H1 (cell line): Measurements from ENCODE around the gene MMP25. TPM values are rescaled to one million over a fixed set of nuclear protein-coding genes. Genes with fewer than 3 reads are reported as not detected.

ENCODE experiments used
- BACH1 ChIP-seq: IDR thresholded peaks from 2 replicates; pipeline ENCODE4 v1.6.1; 2012; ENCODE audit warnings: low read length, improper control_type of control experiment
- CEBPB ChIP-seq: IDR thresholded peaks from 2 replicates; pipeline ENCODE4 v1.6.1; 2012; ENCODE audit warnings: low read depth, low read length
- CTCF ChIP-seq, 3 experiments: IDR thresholded peaks; 1 replicate in 2 of 3; 2 replicates in 1 of 3; pipeline versions ENCODE4 v1.5.1 to v1.6.1; 2011; ENCODE audit warnings: low read length in 3 of 3, mild to moderate bottlenecking in 3 of 3, inconsistent platforms in 2 of 3, low read depth in 1 of 3, moderate library complexity in 1 of 3; ENCODE audit not compliant: insufficient read depth in 1 of 3; ENCODE audit errors: control extremely low read depth in 1 of 3
- EP300 ChIP-seq, 2 experiments: IDR thresholded peaks; 1 replicate in 1 of 2; 2 replicates in 1 of 2; pipeline ENCODE4 v1.6.1; 2011 to 2012; ENCODE audit warnings: low read depth in 2 of 2, low read length in 2 of 2, mild to moderate bottlenecking in 2 of 2, borderline replicate concordance in 1 of 2, inconsistent platforms in 1 of 2, moderate library complexity in 1 of 2
- SUZ12 ChIP-seq: fragments of 200-600 bp; sonication (generic); IDR thresholded peaks from 2 replicates; pipeline ENCODE4 v1.6.1; 2012; ENCODE audit warnings: mild to moderate bottlenecking, inconsistent platforms, low read length, moderate library complexity, mixed read lengths
- polyA plus RNA-seq, 7 experiments: library from polyadenylated mRNA; depleted of rRNA in 3 of 7; stranded (reverse) in 5 of 7; unstranded in 2 of 7; fragments of >200 nt in 5 of 7; fragments of 200-250 nt in 2 of 7; gene quantifications; 1 replicate in 5 of 7; 2 replicates in 1 of 7; 4 replicates in 1 of 7; pipeline versions ENCODE4 v1.2.1 to v1.2.3, GENCODE V29; 2011 to 2013; ENCODE audit warnings: missing spikeins in 2 of 7, mixed read lengths in 2 of 7
- total RNA-seq: library from RNA; stranded (reverse); fragmentation: NEBNext Ultra II Directional; extraction: Animal tissue kit (Norgen Biotek cat#: 25700); gene quantifications from 2 replicates; pipeline ENCODE4 v1.2.1, GENCODE V29; 2021

Gene MMP25
- total and polyA plus RNA-seq, 2 of the 8 experiments (the other 6 are each of a cell fraction or from before 2014, with no cell fraction given), result 7.7 to 26.7 TPM

GRCh38 chr16:3012828-3013420, 33.4 kb upstream of the MMP25 start, which contains the start of gene CLDN9 (continued):
- TF ChIP-seq CEBPB, result no peak
- no peak for TF ChIP-seq EP300 (IDR thresholded peaks at IDR 0.05; ENCODE audit: borderline replicate concordance in 1 of 2, low read depth in 2 of 2, low read length in 2 of 2)
- no peak for TF ChIP-seq CTCF (IDR thresholded peaks at IDR 0.05; ENCODE audit: control extremely low read depth in 1 of 3, insufficient read depth in 1 of 3, low read depth in 1 of 3, low read length in 3 of 3)
- TF ChIP-seq SUZ12, result no peak
- TF ChIP-seq BACH1, result no peak
